Stimulated activated CD8-positive, alpha-beta memory T cell treated with anti-CD3 and anti-CD28 coated beads, Interleukin-7, amount 100 ng/mL, for 48 hours (primary cell): ENCODE results near the gene UNCX.
"Not testable (repeated sequence)": the region's sequence is repeated elsewhere in the genome, so short reads cannot be mapped to it uniquely, and the experiment has no call there.

ENCODE experiments used
- DNase-seq, 2 donors: peaks; one replicate each; pipeline ENCODE4 v3.0.0-alpha.2; 2020; ENCODE audit warnings: low read depth in 1 of 2; ENCODE audit errors: extremely low read depth in 1 of 2

Gene UNCX

DNA sequence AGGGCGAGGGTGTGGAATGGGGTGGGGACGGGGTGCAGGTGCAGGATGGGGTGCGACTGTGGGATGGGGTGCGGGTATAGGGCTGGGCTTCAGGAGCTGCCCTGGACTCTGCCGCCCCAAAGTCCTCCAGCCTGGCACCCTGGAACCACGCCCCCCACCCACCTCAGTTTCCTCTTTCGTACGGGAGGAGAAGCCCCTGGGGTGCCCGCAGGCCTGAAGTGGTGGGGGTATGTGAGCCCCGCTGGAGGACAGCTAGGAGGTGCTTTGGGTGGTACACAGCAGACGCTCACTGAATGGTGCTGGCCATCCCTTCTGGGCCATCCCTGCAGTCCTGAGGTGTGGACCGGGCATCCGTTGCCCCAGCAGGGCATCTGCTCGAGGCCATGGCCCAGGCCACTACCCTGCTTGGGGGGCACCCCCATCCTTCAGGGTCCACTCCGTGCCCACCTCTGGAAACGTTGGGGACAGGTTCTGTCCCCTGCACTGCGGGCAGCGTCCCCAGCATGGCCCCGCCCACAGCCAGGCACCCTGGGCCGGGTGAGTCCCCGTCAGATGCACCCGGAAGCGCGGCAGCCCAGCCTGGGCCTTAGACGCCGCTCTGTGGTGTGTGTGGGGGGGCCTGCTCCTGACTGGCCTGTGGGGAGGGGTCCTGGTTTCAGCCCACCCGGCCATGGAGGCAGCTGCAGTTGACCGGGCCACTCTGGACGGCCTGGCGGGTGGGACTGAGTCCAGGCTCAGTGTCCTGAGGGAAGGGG lies 41.6 kb downstream of the UNCX start:
- no peak for DNase-seq

DNA sequence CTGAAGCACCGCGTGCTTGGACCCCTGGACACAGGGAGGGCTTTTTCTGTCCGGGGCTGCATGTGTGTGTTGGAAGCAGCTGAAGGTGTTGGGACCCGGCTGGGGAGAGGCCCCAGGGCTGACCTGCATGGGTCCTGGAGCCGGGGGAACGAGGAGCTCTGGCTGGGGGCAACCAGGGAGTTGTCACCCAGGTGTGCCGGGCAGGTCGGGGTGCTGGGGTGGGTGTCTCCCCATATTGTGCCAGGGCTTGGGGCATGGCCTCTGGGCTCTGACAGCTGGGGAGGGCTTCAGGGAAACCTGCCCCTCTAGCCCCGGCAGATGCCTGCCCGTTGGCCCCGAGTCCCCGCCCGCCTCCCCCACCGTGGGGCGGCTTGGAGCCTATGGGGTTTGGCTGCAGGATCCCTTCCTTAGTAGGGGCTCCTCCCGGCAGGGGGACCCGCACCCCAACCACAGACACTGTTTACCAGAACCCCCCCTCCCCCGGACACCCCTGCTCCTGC lies 42.3 kb downstream of the UNCX start:
- DNase-seq: no peak

DNA sequence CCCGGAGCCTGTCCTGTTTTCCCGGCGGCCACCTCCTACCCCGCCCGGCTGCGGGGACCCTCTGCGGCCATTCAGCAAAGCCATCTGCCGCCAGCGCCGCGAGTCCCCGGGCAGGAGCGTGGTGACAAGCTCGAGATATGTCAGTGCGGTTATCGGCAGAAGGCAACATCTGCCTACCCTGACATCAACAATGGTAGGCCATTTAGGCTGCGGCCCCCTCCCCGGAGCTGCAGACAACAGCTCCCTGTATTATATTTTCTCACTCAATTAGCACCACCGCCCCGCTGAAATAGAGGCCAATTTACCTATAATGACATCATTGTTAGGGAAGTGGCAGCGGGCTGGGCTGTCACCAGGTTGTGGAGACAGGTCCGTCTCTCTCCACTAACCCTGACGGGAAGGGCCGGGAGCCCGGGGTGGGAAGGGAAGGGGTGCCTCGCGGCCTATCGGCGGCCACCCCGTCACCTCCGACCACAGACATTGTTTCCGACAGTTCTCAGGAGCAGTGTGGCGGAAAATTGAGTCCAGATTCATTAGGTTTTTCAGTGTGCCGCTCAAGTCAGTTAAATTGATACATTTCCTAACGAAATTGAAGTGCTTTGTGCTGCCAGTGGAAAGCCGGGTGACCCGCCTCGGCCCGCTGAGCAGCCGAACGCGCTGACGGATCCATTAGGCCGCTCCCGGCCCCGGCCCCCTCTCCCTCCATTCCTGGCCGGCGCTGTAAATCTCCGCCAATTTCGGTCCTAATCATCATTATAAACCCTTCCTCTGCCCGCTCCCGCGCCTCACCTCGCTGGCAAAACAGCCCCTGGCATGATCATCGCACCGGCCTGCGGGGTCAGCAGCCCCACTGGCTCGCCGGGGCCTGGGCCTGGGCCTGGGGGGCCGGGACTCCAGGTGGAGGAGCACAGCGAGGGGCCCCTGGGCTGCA lies 43.0 kb downstream of the UNCX start:
- no peak for DNase-seq

- no peak for DNase-seq
These were observed 44.0 kb downstream of the UNCX start for GRCh38 chr7:1276626-1277175.

- DNase-seq: no peak
These were observed 45.9 kb downstream of the UNCX start for GRCh38 chr7:1278543-1278942.

GRCh38 chr7:1279041-1279440 lies 46.4 kb downstream of the UNCX start:
- no peak for DNase-seq

DNA sequence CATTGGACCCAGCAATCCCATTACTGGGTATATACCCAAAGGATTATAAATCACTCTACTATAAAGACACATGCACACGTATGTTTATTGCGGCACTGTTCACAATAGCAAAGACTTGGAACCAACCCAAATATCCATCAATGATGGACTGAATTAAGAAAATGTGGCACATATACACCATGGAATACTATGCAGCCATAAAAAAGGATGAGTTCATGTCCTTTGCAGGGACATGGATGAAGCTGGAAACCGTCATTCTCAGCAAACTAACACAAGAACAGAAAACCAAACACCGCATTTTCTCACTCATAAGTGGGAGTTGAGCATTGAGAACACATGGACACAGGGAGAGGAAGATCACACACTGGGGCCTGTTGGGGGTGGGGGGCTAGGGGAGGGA lies 47.2 kb downstream of the UNCX start:
- DNase-seq: not testable (repeated sequence)

DNA sequence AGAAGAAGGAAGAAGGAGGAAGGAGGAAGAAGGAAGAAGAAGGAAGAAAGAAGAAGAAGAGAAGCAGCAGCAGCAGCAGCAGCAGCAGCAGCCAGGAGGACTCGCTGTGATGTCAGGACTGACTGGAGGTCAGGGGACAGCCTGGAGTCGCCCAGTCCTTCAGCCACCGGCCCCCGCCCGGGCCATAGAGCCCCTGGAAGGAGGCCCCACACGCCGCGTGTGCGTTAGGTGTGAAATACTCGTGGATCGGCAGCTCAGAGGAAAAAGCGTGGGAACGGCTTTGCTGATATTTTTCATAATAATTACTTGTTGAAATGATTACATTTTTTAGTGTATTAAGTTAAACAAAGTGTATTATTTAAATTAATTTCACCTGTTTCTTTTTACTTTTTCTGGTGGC lies 48.4 kb downstream of the UNCX start:
- DNase-seq: no peak

DNA sequence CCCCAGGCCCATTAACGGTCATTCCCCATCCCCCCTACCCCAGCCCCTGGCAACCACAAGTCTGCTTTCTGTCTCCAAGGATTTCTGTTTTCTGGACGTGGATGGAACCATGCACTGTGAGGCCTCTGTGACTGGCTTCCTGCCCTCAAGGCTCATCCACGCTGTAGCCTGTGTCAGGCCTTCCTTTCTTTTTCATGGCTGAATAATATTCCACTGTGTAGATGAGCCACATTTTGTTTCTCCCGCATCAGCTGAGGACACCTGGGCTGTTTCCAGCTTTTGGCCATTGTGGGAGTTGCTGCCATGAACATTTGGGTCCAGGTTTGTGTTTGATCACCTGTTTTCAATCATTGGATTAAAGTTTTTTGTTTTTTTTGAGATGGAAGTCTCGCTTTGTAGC lies 50.0 kb downstream of the UNCX start:
- DNase-seq: no peak

- DNase-seq: no peak
These were observed 50.7 kb downstream of the UNCX start for GRCh38 chr7:1283337-1283736.

DNA sequence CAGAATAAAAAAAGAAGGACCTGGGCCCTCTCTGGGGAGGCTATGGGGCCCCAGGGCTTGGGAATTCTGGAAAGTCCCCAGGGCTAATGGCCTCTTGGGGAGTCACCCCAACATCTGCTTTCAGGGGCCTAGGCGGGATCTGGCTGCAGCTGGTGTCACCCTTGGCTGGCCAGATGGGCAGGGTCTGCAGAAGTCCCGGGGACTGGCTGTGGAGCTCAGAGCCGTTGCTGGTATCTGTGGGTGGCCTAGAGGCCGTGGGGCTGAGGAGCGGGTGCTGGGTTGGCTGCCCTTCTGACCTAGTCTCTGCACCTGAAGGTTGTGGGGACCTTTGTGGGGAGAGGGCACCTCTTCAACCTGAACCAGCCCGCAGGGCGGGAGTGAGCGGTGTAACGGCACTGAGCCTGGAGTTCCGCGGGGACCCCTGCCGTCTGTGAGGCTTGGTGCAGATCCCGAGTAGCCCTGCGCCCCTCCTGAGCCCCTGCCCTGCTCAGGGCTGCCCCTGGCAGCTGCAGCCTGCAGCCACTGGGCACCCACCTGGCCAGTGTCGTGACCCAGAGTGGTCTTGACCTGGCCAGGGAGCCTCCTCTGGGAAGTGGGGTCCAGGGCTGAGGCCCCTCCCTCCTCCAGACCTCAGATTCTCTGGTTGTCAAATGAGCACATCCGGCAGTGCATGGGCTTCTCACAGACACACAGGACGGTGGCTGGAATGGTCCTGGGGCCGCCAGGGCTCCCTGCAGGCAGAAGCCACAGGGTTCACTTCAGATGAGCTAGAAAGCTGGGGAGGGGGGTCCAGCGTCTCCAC lies 51.5 kb downstream of the UNCX start:
- DNase-seq: no peak

GRCh38 chr7:1284743-1285458 lies 52.2 kb downstream of the UNCX start:
- DNase-seq: no peak

DNA sequence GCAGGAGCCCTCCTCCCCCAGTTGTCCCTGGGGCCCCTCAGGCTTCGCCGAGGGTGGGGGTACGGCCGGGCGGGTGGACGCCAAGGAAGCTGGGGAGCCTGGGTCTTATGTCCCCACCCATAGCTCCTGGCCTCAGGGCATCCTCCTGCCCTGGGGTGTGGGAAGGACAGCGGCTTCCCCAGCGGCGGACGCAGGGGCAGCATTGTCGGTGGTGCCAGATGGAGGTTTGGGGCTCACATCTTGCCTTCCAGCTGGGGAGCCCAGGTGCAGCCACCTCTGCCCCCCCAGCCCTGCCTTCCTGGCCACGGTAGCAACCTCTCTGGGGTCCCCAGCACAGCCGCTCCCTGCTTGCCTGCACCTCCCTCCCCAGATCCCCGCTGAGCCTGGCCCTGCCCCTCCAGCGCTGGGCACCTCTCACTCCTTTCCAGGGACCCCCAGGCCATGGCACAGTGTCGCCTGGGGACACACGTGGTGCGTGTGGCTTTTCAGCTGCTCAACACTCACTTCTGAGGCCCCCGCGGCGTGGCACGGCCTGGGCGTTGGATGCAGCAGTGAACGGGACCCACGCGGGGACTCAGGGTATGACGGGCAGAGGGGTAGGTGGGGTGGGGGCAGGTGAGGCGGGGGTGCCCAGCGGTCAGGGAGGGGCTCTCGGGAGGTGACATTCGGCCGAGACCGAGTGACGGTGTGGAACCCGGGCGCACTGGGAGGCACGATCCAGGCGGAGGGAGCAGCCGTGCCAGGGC lies 53.1 kb downstream of the UNCX start:
- DNase-seq: no peak
